Umbilical cord (tissue), 2 donors: ENCODE results near the gene IGSF9. TPM values are rescaled to one million over a fixed set of nuclear protein-coding genes. Genes with fewer than 3 reads are reported as not detected.

Source experiments
- DNase-seq: peaks from one replicate; pipeline ENCODE4 v3.0.0-alpha.2; 2015; ENCODE audit warnings: low spot score
- total RNA-seq: library from RNA; depleted of rRNA; stranded (reverse); fragments of >200 nt; gene quantifications from one replicate; pipeline ENCODE4 v1.2.3, GENCODE V29; 2014; ENCODE audit warnings: low replicate concordance; ENCODE audit not compliant: insufficient read depth

IGSF9 gene
- total RNA-seq, 1 donor from 2014 or later = 3.4 TPM

DNA sequence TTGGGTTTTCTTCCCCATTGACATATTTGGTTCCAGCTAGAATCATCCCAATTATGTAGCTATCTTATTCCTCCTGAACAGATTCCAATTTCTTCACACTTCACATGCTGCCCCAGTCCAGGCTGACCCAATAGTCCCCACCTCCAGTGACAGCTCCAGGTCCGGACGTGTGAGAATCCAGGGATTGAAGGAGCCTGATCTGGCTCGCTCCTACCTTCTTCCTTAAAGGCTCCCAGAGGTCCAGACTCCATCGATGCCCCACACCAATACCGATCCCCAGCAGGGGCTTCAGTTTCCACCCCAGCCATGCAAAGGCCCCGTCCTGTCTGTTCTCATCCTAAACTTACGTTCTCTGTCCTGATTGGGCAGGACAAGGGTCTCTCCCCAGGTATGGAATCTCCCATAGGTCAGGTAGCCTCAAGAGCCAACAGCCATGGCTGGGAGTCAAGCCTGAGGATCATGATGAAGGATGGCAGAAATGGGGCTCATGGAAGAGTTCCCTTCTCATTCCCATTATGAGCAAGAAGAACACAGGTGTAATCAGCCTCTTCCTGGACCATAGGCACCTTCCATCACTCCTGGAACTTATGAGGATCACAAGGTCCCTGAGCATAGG is 29.0 kb upstream of the IGSF9 start:
- DNase-seq = no peak

DNA sequence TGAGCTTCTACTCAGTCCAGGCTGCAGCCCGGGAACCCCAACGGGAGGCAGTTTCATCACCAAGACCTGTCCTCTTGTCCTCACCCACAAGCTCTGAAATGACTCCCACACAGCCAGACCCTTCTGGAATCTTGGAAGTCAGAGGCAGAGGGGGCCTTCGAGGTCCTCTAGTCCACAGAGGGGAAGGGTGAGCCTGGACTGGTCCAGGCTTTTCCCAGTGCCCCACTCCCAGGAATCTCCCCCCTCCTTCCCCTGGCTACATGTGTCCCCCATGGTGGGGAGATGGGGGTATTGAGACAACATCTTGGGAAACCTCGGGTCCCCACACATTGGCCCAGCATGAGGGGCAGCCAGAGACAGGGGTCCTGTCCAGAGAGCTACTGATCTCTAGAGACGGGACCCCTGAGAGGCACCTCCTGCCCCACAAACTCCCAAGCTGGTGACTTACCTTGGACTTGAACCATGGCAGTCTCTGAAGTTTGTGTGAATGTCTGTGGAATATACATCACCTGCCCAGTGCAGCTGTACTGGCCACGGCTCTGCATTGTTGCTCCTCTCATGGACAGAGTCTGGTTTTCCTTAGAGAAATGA is 28.0 kb upstream of the IGSF9 start:
- DNase-seq = no peak

DNA sequence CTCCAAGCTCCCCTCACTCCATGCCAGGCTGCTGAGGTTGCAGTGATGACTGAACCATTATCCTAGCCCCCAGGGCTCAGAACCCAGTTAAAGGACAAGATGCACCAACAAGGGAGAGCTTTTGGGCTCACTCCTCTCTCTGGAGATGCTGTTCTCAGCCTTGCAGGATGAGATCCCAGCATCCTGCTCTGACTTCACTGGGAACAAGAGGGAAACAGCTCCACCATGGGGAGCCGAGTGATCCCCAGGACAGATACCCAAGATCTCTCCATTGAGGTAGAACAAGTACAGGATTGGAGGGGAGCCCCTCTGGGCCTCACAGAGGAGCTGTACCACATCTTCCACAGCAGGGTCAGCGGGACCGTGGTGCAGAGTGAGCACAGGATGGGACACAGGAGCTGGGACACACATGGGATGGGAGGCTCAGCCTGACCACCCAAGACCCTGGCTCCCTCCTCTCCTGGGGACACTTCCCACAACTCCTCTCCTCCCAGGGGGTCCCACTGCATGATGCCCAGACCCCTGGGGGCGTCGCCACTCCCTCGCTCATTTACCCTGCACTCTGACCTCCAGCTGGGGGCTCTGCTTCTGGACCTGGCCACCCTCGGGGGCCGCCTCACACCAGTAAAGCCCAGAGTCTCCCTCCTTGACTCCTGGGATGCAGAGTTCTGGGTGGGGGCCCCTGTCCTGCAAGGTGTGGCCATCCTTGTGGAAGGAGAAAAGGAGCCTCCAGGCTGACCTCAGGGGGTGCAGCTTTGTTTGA is 27.2 kb upstream of the IGSF9 start:
- DNase-seq = no peak

DNA sequence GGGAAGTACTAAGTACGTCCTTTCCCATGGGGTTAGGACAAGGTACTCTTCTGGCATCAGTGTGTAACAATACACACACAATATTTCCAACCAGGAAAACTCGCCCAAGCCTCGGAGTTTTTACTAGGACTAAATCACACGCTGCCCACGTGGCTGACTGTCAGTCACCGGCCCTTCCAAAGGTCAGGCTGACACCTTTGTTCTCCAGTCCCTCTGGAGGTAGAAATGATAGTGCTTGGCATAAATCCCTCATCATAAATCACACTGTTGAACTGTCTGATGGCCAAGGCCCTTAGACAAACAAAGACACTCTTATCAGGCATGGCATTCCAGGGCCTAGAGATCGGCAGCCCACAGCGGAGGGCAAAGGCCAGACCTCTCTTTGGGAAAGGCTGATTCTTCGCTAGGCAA is 25.5 kb upstream of the IGSF9 start:
- DNase-seq = no peak

DNA sequence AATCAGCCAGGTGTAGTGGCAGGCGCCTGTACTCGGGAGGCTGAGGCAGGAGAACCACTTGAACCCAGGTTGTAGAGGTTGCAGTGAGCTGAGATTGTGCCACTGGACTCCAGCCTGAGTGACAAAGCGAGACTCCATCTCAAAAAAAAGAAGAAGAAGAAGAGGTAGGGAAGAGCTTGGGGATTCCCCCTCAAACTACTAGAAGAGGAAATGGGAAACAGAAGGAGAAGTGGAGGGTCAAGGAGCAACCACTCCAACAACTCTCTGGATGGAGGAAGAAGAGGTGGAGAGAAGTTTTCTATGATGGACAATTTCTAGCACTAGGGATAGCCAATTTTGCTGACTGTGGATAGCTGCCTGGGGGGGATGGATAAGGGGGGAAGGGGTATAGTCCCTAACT is 23.5 kb upstream of the IGSF9 start:
- no peak for DNase-seq

DNA sequence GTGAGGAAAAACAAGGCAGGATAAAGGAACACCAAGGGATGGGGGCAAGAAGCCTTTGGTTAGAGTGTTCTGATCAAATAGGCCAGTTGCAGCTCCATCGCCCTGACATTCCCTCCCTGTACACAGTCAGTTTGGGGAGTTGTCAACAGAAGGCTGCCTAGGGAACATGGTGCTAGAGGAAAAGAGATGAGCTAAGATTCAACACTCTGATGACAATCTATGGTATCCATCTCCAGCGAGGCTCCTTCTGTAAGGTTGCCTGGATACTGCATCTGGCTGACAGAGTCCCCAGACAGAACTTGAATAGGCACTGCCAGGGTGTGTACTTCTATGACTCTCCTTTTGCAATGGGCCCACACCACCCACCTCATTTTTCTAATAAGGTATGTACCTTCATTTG is 19.9 kb upstream of the IGSF9 start:
- no peak for DNase-seq

DNA sequence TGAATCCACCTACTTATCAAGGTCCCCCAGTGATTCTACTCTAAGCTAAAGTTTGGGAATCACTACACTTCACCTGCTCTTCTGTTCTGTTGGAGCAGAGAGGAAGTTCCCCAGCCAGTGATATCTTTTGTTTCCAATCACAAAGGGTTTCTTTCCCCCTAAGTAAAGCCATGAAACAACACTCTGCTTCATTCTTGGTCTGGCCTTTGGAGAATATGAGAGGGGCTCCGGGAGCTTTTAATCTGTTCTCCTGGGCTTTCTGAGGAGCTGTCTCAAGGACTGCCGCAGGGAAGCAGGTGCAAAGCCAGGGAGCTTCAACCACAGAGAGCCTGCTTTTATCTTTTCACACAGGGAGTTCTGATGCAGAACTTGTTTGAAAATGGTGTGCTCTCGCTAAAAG is 18.7 kb upstream of the IGSF9 start:
- no peak for DNase-seq

DNA sequence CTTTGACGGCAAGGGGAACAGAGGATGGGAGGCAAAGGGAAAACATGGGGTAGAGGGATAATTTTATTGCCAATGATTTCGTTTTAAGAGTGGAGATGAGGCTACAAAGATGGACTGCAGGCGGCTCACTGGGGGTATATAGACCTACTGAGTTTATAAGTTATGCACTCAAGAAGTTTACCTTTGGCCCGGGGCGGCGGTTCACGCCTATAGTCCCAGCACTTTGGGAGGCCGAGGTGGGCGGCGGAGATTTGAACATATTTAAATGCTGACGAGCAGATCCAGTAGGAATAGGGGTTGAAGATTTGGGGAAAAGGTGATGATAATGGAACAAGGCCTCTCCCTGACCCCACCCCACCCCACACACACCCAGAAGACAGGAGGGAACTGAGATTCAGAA is 16.8 kb upstream of the IGSF9 start:
- no peak for DNase-seq

DNA sequence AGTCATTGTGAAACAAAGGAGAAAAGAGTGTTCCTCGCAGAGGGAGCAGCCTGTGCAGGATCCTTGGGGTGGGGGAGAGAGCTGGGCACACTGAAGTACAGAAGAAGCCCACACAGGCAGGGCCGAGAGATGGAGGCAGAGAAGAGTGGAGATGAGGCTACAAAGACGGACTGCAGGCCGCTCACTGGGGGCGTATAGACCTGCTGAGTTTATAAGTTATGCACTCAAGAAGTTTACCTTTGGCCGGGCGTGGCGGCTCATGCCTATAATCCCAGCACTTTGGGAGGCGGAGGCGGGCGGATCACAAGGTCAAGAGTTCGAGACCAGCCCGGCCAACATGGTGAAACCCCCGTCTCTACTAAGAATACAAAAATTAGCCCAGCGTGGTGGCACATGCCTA is 16.2 kb upstream of the IGSF9 start:
- DNase-seq = no peak

DNA sequence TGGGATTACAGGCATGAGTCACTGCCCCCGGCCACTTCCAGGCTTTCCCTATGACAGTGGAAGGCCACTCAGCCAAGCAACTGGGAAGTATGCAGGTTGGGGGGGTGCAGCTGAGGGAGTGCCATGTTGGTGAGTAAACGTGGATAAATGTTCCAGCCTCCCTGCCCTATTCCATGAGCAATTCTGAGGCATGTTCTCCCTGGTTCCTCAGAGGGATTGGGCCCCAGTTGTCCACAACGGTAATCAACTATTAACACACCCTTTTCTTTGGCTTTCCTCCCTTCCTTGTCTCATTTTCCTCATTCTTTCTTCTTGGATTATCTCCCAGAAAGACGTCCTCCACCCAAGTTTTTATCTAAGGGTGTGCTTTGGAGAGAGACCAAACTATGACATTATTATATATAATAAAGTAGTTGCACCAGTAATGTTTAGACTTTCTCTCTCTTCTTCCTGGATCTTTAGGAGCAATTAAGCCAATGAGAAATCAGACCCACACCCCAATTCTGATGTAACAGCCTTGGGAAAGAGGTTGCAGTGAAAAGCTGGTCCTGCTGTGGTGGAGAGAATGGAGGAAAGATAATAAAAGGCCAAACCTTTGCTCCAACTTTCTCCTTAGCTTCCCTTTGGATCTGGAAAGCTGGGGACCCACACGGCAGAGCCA is 15.4 kb upstream of the IGSF9 start:
- DNase-seq = peak; percentile 95

DNA sequence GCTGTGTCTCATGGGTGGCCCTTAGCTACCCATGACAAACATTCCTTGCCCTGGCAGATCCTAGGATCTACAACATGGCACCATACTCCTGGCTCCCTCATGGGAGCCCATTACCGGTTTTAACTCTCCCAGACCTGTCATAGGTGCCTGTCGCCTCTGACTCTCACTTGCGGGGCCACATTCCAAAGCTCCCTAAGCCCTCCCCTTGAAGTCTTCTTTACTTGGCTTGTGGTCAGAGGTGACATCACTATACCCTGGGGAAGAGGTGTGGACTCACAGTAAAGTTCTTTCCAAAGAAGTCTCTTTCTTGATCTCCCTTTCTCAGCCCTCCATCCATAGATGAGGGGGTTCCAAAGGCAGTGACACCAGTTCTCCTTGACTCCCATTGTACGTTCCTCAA is 14.0 kb upstream of the IGSF9 start:
- DNase-seq = peak; percentile 29

DNA sequence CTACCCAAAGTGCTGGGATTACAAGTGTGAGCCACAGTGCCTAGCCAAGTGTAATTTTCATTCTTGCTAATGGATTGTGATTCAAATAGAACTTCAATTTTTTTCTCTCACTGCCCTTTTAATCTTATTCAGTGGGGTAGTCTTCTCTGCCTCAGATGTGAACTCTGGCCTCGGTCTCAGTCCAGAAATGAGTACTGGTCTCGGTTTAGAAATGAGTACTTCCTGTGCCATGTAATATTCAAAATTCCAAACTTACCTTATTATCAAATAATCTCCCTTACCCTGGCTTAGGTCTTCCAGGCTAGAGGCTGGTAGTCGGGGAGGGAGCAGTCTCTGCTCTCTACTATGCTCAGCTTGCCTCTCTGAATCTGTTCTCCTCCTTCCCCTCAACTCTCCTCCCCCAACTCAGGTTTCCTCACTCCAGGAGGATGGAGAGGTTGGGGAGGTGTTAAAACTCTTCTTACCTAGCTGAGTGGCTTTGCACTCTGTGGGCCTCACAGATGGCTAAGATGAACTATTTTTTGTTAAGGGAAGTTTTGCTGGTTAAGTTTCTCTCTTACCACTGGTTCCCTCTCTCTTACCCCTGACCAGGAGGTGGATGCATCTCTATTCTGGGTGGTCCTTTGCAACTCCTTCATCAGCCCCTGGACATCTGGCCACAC is 13.4 kb upstream of the IGSF9 start:
- no peak for DNase-seq

DNA sequence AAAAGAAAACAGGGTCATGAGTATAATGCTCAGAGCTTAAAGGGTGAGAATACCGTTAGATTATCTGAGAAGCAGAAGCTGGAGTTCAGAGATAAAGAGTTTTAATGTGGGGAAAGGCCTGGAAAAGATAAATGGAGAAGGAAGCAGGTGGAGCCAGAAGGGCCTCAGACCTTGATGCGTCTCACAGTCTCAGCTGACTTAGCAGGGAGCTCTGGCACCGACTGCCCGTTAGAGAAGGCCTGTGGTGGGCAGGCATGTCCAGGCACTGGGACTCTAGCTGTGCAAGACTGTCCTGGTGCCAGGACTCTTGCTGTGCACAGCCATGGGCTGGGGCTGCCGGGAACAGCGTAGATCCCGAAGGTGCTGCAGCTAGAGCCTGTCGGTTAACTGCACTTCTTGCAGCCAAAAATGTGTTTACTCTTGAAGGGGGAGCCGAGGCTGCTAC is 12.4 kb upstream of the IGSF9 start:
- DNase-seq = no peak

DNA sequence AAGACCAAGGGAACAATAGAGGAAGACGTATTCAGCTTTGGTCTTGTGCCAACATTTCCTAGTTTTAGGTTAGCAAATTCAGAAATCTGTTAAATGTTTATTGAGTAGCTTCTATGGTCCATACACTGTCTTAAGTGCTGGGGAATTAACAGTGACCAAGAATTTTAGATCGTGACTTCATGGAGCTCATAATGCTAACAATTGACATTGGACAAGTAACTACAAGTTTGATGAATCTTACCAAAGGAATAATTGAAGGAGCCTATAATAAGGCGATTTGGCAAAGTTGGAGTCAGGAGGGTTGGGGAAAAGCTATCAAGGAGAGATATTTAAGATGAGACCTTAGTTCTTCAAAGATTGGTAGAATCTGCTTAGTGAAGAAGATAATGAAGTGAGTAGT is 10.0 kb upstream of the IGSF9 start:
- no peak for DNase-seq

DNA sequence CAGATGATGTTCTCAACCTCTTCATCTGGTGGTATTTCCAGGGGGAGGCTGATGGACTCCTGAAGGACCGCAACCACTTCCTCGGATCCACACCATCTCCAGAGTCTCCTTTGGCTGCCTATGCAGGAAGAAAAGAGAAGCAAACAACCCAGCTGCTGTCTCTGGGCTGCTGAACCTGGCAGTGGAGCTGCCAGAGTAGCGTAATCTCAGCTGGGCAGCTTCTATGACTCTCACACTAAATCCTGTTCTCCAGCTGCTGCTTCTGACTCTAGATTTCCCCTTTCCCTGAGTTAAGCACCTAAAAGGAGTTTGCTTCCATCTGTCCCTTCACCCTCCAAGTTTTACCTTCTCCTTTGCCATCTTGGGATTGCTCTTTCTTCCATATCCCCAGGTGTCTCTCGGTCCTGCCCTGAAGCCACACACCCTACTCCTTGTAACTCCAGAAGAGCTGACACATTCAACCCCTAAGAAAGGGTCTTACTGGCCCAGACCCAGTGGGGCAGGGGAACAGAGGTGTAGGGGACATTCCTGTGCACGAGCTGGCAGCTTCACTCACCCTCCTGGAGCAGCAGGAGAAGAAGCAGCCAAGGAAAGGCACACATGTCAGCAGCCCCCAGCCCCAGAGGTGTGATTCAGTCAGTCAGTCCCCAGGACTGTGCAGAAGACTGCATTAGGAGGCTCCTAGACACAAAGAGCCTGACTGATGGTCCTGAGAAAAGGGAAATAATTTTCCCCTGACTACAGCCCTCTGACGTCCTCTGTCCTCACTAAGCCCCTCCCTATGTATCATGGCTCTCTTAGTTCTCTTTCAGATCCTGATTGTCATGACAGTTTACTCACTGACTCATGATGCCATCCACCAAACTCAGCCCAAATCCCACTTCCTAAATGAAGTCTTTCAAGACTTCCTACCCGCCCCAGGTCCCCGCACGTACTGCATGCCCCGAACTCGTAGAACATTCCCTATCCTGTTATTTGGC is 8.4 kb upstream of the IGSF9 start, which contains the start of gene SLAMF9:
Gene SLAMF9 (minus strand): TSS at position 702 of the 980 bp plus-strand sequence. CDS start 100 bp downstream, at position 602.
- peak; percentile 46 for DNase-seq

DNA sequence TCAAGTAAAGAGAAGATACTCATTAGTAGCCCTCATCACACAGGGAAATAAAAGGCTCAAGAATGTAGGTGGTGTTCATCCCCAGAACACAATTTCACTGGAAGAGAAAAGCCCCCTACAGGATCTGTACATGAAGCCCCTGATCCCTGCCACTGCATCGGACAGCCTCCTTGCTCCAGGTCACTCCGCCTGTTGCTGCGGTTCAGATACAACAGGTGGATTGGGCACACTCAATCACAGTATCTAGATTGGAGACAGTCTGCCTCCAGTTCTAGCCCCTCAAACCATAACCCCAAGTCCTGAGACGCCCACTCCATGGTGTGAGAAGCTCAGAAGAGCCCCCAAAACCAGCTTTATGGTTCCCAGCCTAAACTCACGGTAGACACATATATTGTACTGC is 7.5 kb upstream of the IGSF9 start:
- no peak for DNase-seq

DNA sequence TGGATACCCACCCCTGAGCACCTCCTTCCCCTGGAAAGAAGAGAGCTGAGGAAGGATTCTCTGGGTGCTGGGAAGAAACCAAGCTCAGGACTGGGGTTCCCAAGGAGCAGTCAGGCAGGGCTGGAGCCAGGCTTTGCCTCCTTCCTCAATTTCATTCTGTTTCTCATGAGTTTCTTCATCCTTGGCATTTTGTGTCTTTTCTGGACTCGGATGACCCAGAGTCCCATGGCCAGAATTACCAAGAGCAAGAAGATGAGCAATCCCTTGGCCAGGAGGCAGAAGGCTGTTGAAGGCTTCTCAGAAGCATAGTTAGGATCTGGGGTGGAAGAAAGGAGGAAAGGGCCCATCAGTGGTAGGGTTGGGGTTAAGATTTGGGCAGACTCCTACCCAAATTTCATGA is 6.1 kb upstream of the IGSF9 start:
- DNase-seq = no peak

DNA sequence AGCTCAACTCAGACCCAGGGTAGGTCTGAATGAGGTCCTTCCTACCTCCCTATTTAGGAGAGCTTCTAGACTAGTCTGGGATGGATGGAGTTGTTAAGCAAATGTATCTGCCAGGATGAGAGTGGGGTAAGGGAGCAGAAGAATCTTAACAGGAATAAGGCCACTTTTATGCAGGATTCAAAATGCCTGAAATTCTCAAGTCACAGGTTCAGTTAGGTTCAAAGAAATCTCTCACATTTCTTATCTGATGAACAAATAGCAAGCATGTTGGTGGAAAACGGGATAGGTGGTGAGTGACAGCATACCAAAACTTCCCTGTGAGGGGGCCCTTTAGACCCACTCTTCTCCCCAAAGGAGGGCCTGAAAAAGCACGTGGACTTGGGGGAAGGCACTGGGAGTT is 5.6 kb upstream of the IGSF9 start:
- no peak for DNase-seq

DNA sequence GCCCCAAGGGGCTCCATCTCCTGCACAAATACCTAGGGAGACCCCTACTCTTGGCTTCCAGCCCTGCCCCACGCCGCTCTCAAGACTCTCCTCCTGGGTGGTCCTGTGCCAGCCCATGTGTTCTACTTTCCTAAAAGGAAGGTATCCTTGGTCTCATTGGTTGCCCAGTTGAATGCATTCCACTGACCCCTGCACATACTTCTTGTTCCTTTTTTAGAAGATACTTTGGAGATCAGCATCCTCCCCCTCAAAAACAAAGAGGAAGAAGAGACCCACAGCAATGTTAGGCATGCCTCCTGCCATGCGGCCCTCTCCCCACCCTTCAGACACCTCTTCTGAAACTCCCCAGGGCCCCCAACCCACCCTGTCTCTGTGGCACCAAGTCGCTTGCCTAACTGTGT is 4.6 kb upstream of the IGSF9 start:
- DNase-seq = no peak

DNA sequence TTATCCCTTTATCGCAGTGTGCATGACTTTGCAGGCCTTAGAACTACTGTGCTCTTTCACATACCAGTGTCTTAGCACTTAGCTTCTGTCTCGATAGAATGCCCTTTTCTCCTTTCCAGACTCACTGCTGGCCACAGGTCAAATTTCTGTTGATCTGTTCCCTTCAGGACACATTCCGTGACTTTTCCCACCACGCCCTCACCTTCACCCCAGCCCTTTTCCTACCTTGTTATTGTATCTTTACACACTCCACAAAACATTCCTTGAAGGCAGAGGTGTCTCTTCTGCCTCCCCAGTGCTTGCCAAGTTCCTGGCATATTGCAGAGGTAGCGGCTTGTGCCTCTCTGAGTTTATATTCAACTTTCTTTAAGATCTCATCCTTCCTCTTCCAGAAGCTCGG is 3.7 kb upstream of the IGSF9 start:
- no peak for DNase-seq

DNA sequence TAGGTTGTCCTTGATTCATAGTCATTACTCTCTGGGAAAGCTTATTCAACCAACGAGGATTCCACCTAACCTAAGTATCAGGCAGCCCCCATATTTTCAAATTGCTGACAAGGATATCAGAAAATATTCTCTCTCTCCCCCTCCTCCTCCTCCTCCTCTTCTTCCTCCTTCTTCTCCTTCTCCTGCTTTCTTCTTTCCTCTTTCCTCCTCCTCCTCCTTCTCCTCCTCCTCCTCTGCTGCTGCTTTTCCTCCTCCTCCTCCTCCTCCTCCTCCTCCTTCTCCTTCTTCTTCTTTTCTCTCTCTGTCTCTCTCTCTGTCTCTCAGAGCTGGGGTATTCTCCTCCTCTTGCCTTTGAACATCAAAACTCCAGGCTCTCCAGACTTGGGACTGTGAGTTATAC is 2.5 kb upstream of the IGSF9 start:
- no peak for DNase-seq
